Lung (tissue), 12 donors: ENCODE measurements around the gene HMX3. TPM values are rescaled to one million over a fixed set of nuclear protein-coding genes. Genes with fewer than 3 reads are reported as not detected.

Experiments used
- ATAC-seq: fragments of 200-7000 bp; cut with Tn5 transposase; one replicate; pipeline ENCODE4 v1.9.1; 2020; ENCODE audit warnings: moderate number of reproducible peaks; ENCODE audit not compliant: insufficient read depth, low FRiP score
- DNase-seq, 3 donors: peaks; one replicate each; pipeline ENCODE4 v3.0.0-alpha.2; 2013 to 2017
- H3K27ac ChIP-seq, 2 donors: one replicate each; pipeline ENCODE4 v1.5.1; 2013; ENCODE audit warnings: mild to moderate bottlenecking in 2 of 2, moderate library complexity in 2 of 2, control low read depth in 1 of 2, inconsistent platforms in 1 of 2, low read depth in 1 of 2, low read length in 1 of 2
- H3K27me3 ChIP-seq, 3 donors: one replicate each; pipeline ENCODE4 v1.5.1; 2013; ENCODE audit warnings: low read length in 2 of 3; ENCODE audit not compliant: control insufficient read depth in 3 of 3, insufficient read depth in 3 of 3
- H3K36me3 ChIP-seq, 4 donors: one replicate each; pipeline ENCODE4 v1.5.1; 2013; ENCODE audit warnings: low read length in 4 of 4, mild to moderate bottlenecking in 1 of 4, moderate library complexity in 1 of 4; ENCODE audit not compliant: control insufficient read depth in 4 of 4, insufficient read depth in 4 of 4
- H3K4me1 ChIP-seq, 5 donors: one replicate each; pipeline ENCODE4 v1.5.1; 2013; ENCODE audit warnings: low read length in 5 of 5, mild to moderate bottlenecking in 2 of 5, moderate library complexity in 1 of 5; ENCODE audit not compliant: control insufficient read depth in 5 of 5, insufficient read depth in 5 of 5
- H3K4me3 ChIP-seq: one replicate; pipeline ENCODE4 v1.5.1; 2013; ENCODE audit warnings: mild to moderate bottlenecking, control low read depth, moderate library complexity
- H3K9ac ChIP-seq, 2 donors: one replicate each; pipeline ENCODE4 v1.5.1; 2013; ENCODE audit warnings: low read length in 2 of 2, control low read depth in 1 of 2; ENCODE audit not compliant: insufficient read depth in 1 of 2
- H3K9me3 ChIP-seq, 4 donors: one replicate each; pipeline ENCODE4 v1.5.1; 2013; ENCODE audit warnings: low read length in 3 of 4, mild to moderate bottlenecking in 1 of 4, moderate library complexity in 1 of 4; ENCODE audit not compliant: control insufficient read depth in 4 of 4, insufficient read depth in 3 of 4
- WGBS, 2 donors: extraction: QIAGEN DNeasy Blood & Tissue Kit; methylation state at CpG; one replicate each; pipeline ENCODE4 v1.1.7; 2013; 5-methylcytosine and 5-hydroxymethylcytosine counted together
- polyA plus RNA-seq, 2 donors: library from polyadenylated mRNA; stranded (reverse); fragments of 200-250 nt; gene quantifications; one replicate each; pipeline ENCODE4 v1.2.1, GENCODE V29; 2013
- total RNA-seq, 2 donors: library from RNA; depleted of rRNA in 1 of 2; stranded (reverse); fragments of >200 nt in 1 of 2; gene quantifications; one replicate each; pipeline ENCODE4 v1.2.1, GENCODE V29; 2014 to 2021
- TF ChIP-seq, protein P1 (sequence below): IDR thresholded peaks from 2 replicates; pipeline ENCODE4 v1.5.1; 2012; ENCODE audit warnings: mild to moderate bottlenecking; ENCODE audit errors: control extremely low read depth, extremely low read depth
- donor health status: control.
- donor health status: control.
- donor health status: Bipolar disorder and iron deficiency.
- donor health status: healthy.
- donor health status: DM: yes; HTN: yes; CAD: no.

The HMX3 gene
- total and polyA plus RNA-seq, 4 donors = not detected

DNA sequence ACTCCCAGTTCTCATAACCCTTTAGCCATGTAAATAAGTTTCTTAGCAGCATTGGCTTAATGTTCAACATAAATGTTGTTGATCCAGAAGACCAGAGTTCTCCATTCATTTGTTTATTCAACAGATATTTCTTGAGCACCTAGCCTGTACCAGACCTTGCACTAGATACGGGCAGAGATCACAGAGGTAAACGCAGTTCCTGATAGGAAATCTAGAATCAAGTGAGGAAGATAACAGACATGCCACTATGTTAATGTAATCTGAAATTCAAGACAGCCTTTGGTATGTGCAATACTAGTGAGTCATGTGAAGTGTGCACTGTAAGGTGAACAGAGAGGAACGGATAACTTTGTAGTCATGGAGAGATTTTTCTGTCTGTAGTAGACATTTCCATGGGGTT lies 21.4 kb downstream of the HMX3 start:
- Histone ChIP-seq H3K27ac (no peak overlapping the region), H3K36me3 (peaks cover 3 to 32% (median 24%) of the 10 kb centered on the region in 4 donors), H3K27me3 (peaks cover 0 to 14% (median 13%) of the 10 kb centered on the region in 3 donors), H3K9ac (no peak overlapping the region), H3K9me3 (no peaks in the 10 kb centered on the region), H3K4me3 (no peak overlapping the region), H3K4me1 (peaks cover 0 to 17% (median 8%) of the 10 kb centered on the region in 5 donors)
- TF ChIP-seq, protein P1, sequence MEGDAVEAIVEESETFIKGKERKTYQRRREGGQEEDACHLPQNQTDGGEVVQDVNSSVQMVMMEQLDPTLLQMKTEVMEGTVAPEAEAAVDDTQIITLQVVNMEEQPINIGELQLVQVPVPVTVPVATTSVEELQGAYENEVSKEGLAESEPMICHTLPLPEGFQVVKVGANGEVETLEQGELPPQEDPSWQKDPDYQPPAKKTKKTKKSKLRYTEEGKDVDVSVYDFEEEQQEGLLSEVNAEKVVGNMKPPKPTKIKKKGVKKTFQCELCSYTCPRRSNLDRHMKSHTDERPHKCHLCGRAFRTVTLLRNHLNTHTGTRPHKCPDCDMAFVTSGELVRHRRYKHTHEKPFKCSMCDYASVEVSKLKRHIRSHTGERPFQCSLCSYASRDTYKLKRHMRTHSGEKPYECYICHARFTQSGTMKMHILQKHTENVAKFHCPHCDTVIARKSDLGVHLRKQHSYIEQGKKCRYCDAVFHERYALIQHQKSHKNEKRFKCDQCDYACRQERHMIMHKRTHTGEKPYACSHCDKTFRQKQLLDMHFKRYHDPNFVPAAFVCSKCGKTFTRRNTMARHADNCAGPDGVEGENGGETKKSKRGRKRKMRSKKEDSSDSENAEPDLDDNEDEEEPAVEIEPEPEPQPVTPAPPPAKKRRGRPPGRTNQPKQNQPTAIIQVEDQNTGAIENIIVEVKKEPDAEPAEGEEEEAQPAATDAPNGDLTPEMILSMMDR = no peak
- WGBS, 2 donors = 86 to 91% methylated on average over 3 of the region's 3 CpGs
- DNase-seq (no peak), ATAC-seq (no peak)

DNA sequence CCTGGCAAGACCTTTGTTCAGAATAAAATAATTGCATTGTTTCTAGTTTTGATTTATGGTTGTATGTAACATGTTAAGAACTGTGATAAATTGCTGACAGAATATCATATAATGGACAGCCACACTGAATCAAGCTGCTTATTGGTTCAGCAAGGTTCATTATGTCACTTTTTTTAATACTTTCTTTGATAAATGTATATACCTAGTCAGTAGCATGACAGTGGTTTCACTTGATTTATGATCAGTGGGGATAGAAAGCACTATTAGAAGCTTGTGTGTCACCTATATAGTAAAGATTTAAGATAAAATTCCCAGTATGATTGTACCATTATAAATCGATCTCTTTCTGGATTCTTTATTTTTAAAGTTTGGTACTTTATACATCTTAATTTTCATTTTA lies 22.9 kb downstream of the HMX3 start:
- TF ChIP-seq, protein P1 = no peak
- WGBS, 2 donors = 95 to 96% methylated on average over 1 of the region's 1 CpG
- ATAC-seq (no peak), DNase-seq (no peak)
- no peak overlapping the region for H3K9ac ChIP-seq
- H3K4me3 ChIP-seq = no peak overlapping the region
- H3K36me3 ChIP-seq = peaks cover 5 to 39% (median 31%) of the 10 kb centered on the region in 4 donors
- no peaks in the 10 kb centered on the region for H3K27me3 ChIP-seq
- H3K9me3 ChIP-seq = no peaks in the 10 kb centered on the region
- H3K4me1 ChIP-seq = peaks cover 0 to 17% (median 8%) of the 10 kb centered on the region in 5 donors
- no peak overlapping the region for H3K27ac ChIP-seq

DNA sequence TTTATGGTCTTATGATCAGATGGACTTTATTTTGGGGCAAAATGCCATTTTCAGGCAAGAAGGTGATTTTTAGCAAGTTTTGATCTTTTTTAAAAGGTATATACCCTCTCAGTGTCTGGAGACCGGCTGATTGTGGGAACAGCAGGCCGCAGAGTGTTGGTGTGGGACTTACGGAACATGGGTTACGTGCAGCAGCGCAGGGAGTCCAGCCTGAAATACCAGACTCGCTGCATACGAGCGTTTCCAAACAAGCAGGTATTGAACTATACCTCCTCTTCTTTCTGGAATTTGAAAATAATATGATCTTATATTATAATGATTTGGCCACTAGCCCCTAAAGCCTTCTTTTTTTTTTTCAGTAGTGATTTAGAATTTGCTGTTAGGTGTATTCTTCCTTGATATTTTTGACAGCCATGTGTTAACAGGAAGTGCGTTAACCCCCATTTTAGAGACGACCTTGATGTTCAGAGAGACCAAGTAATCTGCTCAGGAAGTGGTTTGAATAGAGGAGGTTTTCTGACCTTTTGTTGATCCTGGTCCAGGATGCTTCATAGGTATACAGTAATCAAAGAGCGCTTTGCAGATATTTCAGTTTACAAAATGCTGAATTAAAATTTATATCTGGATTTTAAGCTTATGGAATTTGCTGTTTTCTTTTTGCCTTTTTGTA lies 24.7 kb downstream of the HMX3 start:
- Histone ChIP-seq H3K9me3 (no peaks in the 10 kb centered on the region), H3K4me1 (peaks cover 0 to 11% (median 4%) of the 10 kb centered on the region in 5 donors), H3K27me3 (no peaks in the 10 kb centered on the region), H3K9ac (no peak overlapping the region), H3K27ac (no peak overlapping the region), H3K36me3 (peaks cover 7 to 43% (median 33%) of the 10 kb centered on the region in 4 donors), H3K4me3 (no peak overlapping the region)
- DNase-seq = no peak
- TF ChIP-seq, protein P1 = no peak
- WGBS, 2 donors = 83 to 86% methylated on average over 11 of the region's 11 CpGs
- no peak for ATAC-seq
